Activated naive CD8-positive, alpha-beta T cell treated with anti-CD3 and anti-CD28 coated beads for 36 hours (primary cell): ENCODE measurements around the gene VEGFA. TPM values are rescaled to one million over a fixed set of nuclear protein-coding genes. Genes with fewer than 3 reads are reported as not detected.
"Not testable (repeated sequence)": the region's sequence is repeated elsewhere in the genome, so short reads cannot be mapped to it uniquely, and the experiment has no call there.

ENCODE experiments used
- DNase-seq: peaks from one replicate; pipeline ENCODE4 v3.0.0; 2021
- H3K27ac Mint-ChIP-seq: one replicate; pipeline ENCODE4 v1.8.0; 2022; ENCODE audit warnings: mild to moderate bottlenecking, moderate library complexity, mixed read lengths
- H3K27me3 Mint-ChIP-seq: one replicate; pipeline ENCODE4 v1.8.0; 2022; ENCODE audit warnings: mild to moderate bottlenecking, mixed read lengths
- H3K36me3 Mint-ChIP-seq: one replicate; pipeline ENCODE4 v1.8.0; 2021; ENCODE audit warnings: mild to moderate bottlenecking, mixed read lengths
- H3K4me1 Mint-ChIP-seq: one replicate; pipeline ENCODE4 v1.8.0; 2021; ENCODE audit warnings: mixed read lengths
- H3K4me3 Mint-ChIP-seq: one replicate; pipeline ENCODE4 v1.8.0; 2022; ENCODE audit warnings: mild to moderate bottlenecking, moderate library complexity, mixed read lengths
- H3K9me3 Mint-ChIP-seq: one replicate; pipeline ENCODE4 v1.8.0; 2022; ENCODE audit warnings: mixed read lengths
- total RNA-seq, 2 experiments: library from RNA; stranded (reverse); gene quantifications; one replicate each; pipeline ENCODE4 v1.2.3, GENCODE V29; 2021

Gene VEGFA
- total RNA-seq, 2 experiments from 2014 or later: 51.9 to 54.7 TPM

GRCh38 chr6:43806043-43806757 lies 36.2 kb downstream of the VEGFA start:
- Mint-ChIP-seq H3K4me1 (no peaks in the 10 kb centered on the region), H3K36me3 (no peaks in the 10 kb centered on the region), H3K9me3 (no peaks in the 10 kb centered on the region), H3K27ac (no peak overlapping the region), H3K4me3 (no peak overlapping the region), H3K27me3 (no peaks in the 10 kb centered on the region)
- no peak for DNase-seq

DNA sequence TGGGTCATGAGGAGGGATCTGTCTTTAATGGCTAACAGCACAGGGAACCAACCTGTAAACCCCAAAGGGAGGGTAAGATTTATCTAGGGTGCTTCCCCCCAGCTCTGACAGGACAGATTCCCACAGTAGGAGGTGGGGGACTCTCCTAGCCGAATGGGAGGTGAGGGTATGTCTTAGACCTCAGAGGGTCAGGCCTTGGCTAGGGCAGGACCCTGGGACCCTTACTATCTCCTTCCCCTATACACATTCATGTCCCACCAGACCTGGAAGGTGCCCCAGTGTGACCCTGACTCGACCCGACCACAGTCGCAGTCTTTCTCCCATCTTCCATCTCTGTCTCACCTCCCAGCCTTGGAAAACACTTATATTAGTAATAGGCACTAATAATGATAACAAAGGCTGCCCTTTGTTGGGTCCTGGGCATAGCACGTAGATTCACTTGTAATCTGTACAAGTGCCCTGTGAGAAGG lies 36.8 kb downstream of the VEGFA start:
- H3K4me3 Mint-ChIP-seq: no peak overlapping the region
- no peaks in the 10 kb centered on the region for H3K27me3 Mint-ChIP-seq
- H3K4me1 Mint-ChIP-seq: no peaks in the 10 kb centered on the region
- H3K36me3 Mint-ChIP-seq: no peaks in the 10 kb centered on the region
- H3K27ac Mint-ChIP-seq: no peak overlapping the region
- no peaks in the 10 kb centered on the region for H3K9me3 Mint-ChIP-seq
- DNase-seq: no peak

- no peaks in the 10 kb centered on the region for H3K36me3 Mint-ChIP-seq
- H3K27ac Mint-ChIP-seq: no peak overlapping the region
- H3K27me3 Mint-ChIP-seq: no peaks in the 10 kb centered on the region
- no peaks in the 10 kb centered on the region for H3K9me3 Mint-ChIP-seq
- no peak overlapping the region for H3K4me3 Mint-ChIP-seq
- H3K4me1 Mint-ChIP-seq: no peaks in the 10 kb centered on the region
- DNase-seq: no peak
Observed at GRCh38 chr6:43807228-43808061, 37.4 kb downstream of the VEGFA start.

DNA sequence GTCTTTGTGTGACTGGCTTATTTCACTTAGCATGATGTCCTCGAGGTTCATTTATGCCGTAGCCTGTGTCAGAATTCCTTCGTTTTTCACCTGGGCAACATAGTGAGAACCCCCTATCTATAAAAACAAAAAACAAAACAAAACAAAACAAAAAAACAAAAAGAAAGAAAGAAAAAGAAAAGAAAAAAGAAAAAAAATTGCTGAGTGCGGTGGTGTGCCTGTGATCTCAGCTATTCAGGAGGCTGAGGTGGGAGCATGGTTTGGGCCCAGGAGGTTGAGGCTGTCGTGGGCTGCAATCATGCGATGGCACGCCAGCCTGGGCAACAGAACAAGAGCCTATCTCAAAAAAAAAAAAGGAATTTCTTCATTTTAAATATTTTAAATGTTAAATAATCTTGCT lies 38.4 kb downstream of the VEGFA start:
- no peak for DNase-seq

DNA sequence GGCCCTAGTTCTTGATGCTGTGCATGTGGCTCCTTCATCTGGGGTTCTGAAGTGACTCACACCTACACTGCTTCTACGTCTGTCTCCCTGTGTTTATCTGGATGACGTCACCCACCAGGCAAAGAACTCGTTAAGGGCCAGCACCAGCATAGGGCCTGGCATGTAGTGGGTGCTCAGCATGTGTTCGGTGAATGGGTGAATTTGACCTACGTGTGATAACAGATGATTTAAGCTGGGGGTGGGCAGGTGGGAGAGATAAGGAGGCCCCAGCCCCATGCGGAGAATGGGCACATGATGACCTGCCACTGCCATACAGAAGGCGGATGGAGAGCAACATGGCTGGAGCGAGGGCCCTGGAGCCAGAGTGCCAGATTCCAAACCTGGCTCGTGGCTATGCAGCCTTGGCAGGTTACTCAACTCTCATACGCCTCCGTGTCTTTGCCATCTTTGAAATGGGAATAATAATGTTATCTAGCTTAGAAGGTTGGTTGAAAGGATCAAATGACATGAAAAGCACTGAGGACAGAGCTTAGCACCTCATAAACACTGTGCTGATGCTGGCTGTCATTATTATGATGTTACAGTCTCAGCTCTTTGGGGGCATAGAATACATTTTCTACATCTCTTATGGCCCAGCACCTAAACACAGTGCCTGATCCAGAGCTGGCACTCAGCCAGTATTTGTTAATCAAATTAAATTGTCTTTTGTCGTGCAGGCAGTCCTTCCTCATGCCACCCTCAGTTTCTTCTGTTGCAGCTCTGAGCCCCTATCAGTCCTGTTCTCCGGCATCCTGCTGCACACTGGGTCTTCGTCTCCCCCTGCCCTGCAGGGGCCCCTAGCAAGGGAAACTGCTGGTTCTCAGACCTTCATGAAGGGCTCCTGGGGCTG lies 39.6 kb downstream of the VEGFA start:
- Mint-ChIP-seq H3K36me3 (no peaks in the 10 kb centered on the region), H3K9me3 (no peaks in the 10 kb centered on the region), H3K27me3 (no peaks in the 10 kb centered on the region), H3K4me3 (no peak overlapping the region), H3K27ac (no peak overlapping the region), H3K4me1 (peaks cover 9% of the 10 kb centered on the region)
- no peak for DNase-seq

More for the DNA sequence above, 38.4 kb downstream of the VEGFA start:
- Mint-ChIP-seq H3K4me3 (no peak overlapping the region), H3K9me3 (no peaks in the 10 kb centered on the region), H3K27me3 (no peaks in the 10 kb centered on the region), H3K4me1 (peaks cover 6% of the 10 kb centered on the region), H3K27ac (no peak overlapping the region), H3K36me3 (no peaks in the 10 kb centered on the region)

DNA sequence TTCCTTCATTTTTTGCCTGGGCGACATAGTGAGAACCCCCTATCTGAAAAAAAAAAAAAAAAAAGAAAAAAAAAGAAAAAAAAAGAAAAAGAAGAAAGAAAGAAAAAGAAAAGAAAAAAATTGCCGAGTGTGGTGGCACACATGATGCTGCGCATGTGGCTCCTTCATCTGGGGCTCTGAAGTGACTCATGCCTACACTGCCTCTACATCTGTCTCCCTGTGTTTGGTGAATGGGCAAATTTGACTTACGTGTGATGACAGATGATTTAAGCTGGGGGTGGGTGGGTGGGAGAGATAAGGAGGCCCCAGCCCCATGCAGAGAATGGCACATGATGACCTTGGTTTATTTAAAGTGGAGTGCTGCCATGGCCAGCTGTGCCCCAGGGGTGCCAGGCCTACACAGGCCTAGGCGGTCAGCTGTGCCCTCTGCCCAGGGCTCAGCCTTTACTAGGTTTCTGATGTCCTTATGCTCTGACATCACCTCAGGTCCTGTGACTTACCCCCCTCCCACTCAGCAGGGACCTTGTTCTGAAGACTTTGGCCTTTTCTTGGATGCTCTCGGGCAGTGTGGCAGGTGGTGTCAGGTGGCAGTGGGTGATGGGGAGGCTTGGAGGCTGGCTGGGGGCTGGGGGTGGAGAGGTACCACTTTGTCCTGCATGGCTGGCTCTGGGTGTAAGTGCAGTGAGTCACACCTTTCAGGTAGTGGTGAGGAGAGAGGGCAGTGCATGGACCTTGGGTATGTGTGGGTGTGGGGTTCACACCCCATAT lies 41.1 kb downstream of the VEGFA start:
- H3K9me3 Mint-ChIP-seq: no peaks in the 10 kb centered on the region
- H3K27me3 Mint-ChIP-seq: no peaks in the 10 kb centered on the region
- H3K4me3 Mint-ChIP-seq: no peak overlapping the region

GRCh38 chr6:43811733-43812099 lies 41.7 kb downstream of the VEGFA start:
- H3K4me3 Mint-ChIP-seq: no peak overlapping the region
- H3K4me1 Mint-ChIP-seq: peaks cover 9% of the 10 kb centered on the region
- H3K36me3 Mint-ChIP-seq: no peaks in the 10 kb centered on the region
- H3K9me3 Mint-ChIP-seq: no peaks in the 10 kb centered on the region
- no peaks in the 10 kb centered on the region for H3K27me3 Mint-ChIP-seq
- DNase-seq: no peak
- no peak overlapping the region for H3K27ac Mint-ChIP-seq

More for the DNA sequence above, 41.1 kb downstream of the VEGFA start:
- H3K36me3 Mint-ChIP-seq: no peaks in the 10 kb centered on the region
- peaks cover 9% of the 10 kb centered on the region for H3K4me1 Mint-ChIP-seq
- no peak overlapping the region for H3K27ac Mint-ChIP-seq
- DNase-seq: no peak

DNA sequence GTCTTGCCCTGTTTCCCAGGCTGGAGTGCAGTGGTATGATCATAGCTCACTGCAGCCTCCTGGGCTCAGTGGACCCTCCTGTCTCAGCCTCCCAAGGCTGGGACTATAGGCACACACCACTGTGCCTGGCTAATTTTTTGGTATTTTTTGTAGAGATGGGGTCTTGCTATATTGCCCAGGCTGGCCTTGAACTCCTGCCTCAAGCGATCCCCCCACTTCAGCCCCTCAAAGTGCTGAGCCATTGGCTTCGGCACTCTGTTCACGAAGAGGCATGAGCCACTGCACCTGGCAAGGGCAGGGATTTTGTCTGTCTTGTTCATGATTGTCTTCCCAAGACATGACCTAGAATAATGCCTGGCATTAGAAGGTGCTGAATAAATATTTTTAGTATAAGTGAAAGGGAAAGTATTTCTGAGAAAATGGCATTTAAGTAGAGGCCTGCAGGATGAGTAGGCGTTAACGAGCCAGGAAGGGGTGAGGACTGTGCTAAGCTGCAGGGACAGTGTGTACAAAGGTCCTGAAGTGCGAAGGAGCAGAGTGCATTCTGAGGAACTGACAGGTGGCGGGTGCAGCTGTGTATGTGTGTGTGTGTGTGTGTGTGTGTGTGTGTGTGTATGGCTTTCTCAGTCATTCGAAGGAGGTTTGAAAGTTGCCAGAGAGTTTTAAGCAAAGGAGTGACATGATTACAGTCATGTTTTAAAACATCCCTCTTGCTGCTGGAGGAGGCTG lies 43.0 kb downstream of the VEGFA start:
- no peak overlapping the region for H3K27ac Mint-ChIP-seq
- H3K4me1 Mint-ChIP-seq: peaks cover 9% of the 10 kb centered on the region
- no peaks in the 10 kb centered on the region for H3K27me3 Mint-ChIP-seq
- peak; percentile 22 for DNase-seq
- H3K9me3 Mint-ChIP-seq: no peaks in the 10 kb centered on the region
- H3K4me3 Mint-ChIP-seq: no peak overlapping the region
- H3K36me3 Mint-ChIP-seq: no peaks in the 10 kb centered on the region

- Mint-ChIP-seq H3K9me3 (no peaks in the 10 kb centered on the region), H3K36me3 (no peaks in the 10 kb centered on the region), H3K4me3 (no peak overlapping the region), H3K27ac (no peak overlapping the region), H3K4me1 (peaks cover 9% of the 10 kb centered on the region), H3K27me3 (no peaks in the 10 kb centered on the region)
- DNase-seq: no peak
Observed at GRCh38 chr6:43814111-43814510, 44.1 kb downstream of the VEGFA start.

DNA sequence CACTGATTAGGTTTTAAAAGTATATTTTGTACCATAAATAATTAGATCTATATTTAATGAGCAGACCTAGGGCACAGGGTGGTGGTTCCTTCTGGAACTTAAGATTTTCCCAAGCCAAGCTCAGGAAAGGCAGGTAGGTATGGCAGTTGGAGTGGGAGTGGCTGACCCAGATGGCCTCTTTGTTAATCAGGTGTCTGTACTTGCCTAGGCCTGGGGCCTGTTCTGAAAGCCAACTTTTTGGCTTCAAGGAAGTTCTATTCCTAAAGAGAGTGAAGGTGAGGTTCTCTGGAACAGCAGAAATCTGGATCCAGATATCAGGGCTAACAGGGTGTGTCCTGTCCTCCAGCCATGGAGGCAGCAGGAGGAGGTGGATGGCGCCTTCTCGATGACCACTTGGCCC lies 44.9 kb downstream of the VEGFA start:
- DNase-seq: no peak
- Mint-ChIP-seq H3K4me1 (peaks cover 9% of the 10 kb centered on the region), H3K36me3 (no peaks in the 10 kb centered on the region), H3K27me3 (no peaks in the 10 kb centered on the region), H3K4me3 (no peak overlapping the region), H3K27ac (no peak overlapping the region), H3K9me3 (no peaks in the 10 kb centered on the region)

- Mint-ChIP-seq H3K36me3 (no peaks in the 10 kb centered on the region), H3K27me3 (peaks cover 4% of the 10 kb centered on the region), H3K4me3 (no peak overlapping the region), H3K4me1 (peaks cover 9% of the 10 kb centered on the region), H3K9me3 (no peaks in the 10 kb centered on the region), H3K27ac (no peak overlapping the region)
- DNase-seq: peak; percentile 30
Observed at GRCh38 chr6:43817192-43817591, 47.2 kb downstream of the VEGFA start.

DNA sequence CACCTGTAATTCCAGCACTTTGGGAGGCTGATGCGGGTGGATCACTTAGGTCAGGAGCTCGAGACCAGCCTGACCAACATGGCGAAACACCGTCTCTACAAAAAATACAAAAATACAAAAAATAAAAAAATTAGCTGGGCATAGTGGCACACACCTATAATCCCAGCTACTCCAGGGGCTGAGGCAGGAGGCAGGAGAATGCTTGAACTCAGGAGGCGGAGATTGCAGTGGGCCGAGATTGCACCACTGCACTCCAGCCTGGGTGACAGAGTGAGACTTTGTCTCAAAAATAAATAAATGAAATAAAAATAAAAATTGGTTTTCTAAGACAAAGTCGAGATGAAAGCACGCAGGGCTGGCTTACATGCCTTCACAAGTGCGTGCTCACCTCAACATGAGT lies 49.0 kb downstream of the VEGFA start:
- not testable (repeated sequence) for H3K36me3 Mint-ChIP-seq, H3K4me3 Mint-ChIP-seq, DNase-seq, H3K27me3 Mint-ChIP-seq, H3K27ac Mint-ChIP-seq, H3K4me1 Mint-ChIP-seq, H3K9me3 Mint-ChIP-seq

GRCh38 chr6:43819958-43820357 lies 49.9 kb downstream of the VEGFA start:
- no peak for DNase-seq
- peaks cover 8% of the 10 kb centered on the region for H3K27me3 Mint-ChIP-seq

DNA sequence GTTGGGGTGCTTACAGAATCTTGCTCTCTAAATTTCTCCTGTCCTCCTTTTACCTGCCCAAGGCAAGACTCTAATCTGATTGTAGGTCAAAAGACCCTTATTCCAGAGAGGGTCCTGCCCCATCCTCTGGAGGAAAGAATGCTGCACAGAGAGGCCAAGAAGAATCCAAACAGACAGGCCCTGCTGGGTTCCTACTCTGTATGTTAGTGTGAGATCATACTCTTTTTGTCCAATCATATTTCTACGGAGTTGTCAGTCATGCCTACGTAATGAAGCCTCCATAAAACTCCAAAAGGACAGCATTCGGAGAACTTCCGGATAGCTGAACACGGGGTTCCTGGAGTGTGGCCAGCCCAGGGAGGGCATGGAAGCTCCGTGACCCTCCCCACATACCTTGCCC lies 50.5 kb downstream of the VEGFA start:
- H3K36me3 Mint-ChIP-seq: no peaks in the 10 kb centered on the region
- no peak overlapping the region for H3K27ac Mint-ChIP-seq
- H3K4me1 Mint-ChIP-seq: peaks cover 3% of the 10 kb centered on the region
- H3K27me3 Mint-ChIP-seq: peaks cover 8% of the 10 kb centered on the region
- no peak for DNase-seq
- H3K4me3 Mint-ChIP-seq: no peak overlapping the region
- H3K9me3 Mint-ChIP-seq: no peaks in the 10 kb centered on the region

More at GRCh38 chr6:43819958-43820357, 49.9 kb downstream of the VEGFA start:
- H3K9me3 Mint-ChIP-seq: no peaks in the 10 kb centered on the region
- peaks cover 3% of the 10 kb centered on the region for H3K4me1 Mint-ChIP-seq
- H3K27ac Mint-ChIP-seq: no peak overlapping the region
- H3K4me3 Mint-ChIP-seq: no peak overlapping the region
- no peaks in the 10 kb centered on the region for H3K36me3 Mint-ChIP-seq
